Lower lobe of right lung (tissue), 2 donors: ENCODE data around the gene KLF12. TPM values are rescaled to one million over a fixed set of nuclear protein-coding genes. Genes with fewer than 3 reads are reported as not detected.
A peak's percentile ranks its signal among the peaks of the same experiment; 100 is the strongest.

Source experiments
- ATAC-seq, 2 donors: fragments of 200-7000 bp; cut with Tn5 transposase; one replicate each; pipeline ENCODE4 v1.9.1; 2020 to 2022; ENCODE audit warnings: mild to moderate bottlenecking in 2 of 2, moderate library complexity in 2 of 2
- DNase-seq: peaks from one replicate; pipeline ENCODE4 v3.0.0-alpha.2; 2020
- H3K27ac ChIP-seq: fragments of 200-600 bp; one replicate; pipeline ENCODE4 v1.8.0; 2022
- H3K27me3 ChIP-seq: fragments of 200-600 bp; one replicate; pipeline ENCODE4 v1.8.0; 2022; ENCODE audit warnings: low read depth
- H3K36me3 ChIP-seq: fragments of 200-600 bp; one replicate; pipeline ENCODE4 v1.8.0; 2022; ENCODE audit warnings: mild to moderate bottlenecking
- H3K4me1 ChIP-seq: fragments of 200-600 bp; one replicate; pipeline ENCODE4 v1.8.0; 2022
- H3K4me3 ChIP-seq: fragments of 200-600 bp; one replicate; pipeline ENCODE4 v1.8.0; 2022; ENCODE audit warnings: mild to moderate bottlenecking
- H3K9me3 ChIP-seq: fragments of 200-600 bp; one replicate; pipeline ENCODE4 v1.8.0; 2022
- intact Hi-C: fragments of 100-400 bp; cut with DNase I; formaldehyde crosslinking; loops from one replicate; pipeline ENCODE4 v1.11.0; 2022
- long read RNA-seq: library from polyadenylated mRNA; unstranded; transcript quantifications from one replicate; pipeline ENCODE4 v2.0.0, GENCODE V29; 2021
- total RNA-seq: library from RNA; stranded (reverse); fragmentation: NEBNext Ultra II Directional; extraction: Animal tissue kit (Norgen Biotek cat#: 25700); gene quantifications from one replicate; pipeline ENCODE4 v1.2.1, GENCODE V29; 2021
- TF ChIP-seq, protein P1 (sequence below): fragments of 200-600 bp; IDR thresholded peaks from one replicate; pipeline ENCODE4 v1.8.0; 2022; ENCODE audit warnings: antibody characterized with exemption, mild to moderate bottlenecking
- donor health status: DM: no; HTN: yes; CAD: no; lungs with severe emphysema.

The KLF12 gene
- 11.3 TPM for total RNA-seq
- long read RNA-seq, partial matches to known transcripts, result 0 of 11 reads
- long read RNA-seq, other reads (novel, unspliced or antisense), result 11 of 11 reads

DNA sequence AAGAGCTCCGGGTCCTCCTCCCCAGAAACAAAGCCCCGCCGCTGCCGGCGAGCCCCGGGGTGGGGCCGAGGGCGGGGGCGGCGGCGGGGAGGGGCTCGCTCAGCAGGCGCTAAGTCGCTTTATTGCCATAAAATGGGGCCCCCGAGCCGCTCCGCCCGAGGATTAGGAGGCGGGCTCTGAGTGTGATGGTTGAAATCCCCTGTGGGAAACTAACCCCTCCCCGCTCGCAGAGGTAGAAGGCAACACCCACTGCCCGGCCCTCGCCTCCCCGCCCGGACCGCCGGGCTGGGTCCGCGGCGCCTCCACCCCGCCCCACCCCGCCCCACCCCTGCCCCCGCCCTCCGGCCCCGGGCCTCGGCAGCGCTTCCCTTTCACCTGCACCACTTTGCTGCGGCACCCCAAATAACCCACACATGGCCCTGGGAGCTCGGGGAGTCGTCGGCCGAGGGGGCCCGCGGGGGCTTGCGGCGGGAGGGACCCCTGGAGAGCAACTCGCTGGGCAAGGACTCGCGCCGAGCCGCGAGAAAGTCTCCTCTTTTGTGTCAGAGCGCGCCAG, at the start of gene KLF12:
Gene KLF12, minus strand, starts transcription at position 184 of the 556 bp plus-strand sequence.
- peak within 1 kb of the TSS; percentile 89 for H3K27ac ChIP-seq
- intact Hi-C loops, result no loop called here
- DNase-seq (peak; percentile 85), ATAC-seq (peak; percentile 90 to 91)
- no peaks in the 10 kb centered on the region for H3K9me3 ChIP-seq
- peak within 1 kb of the TSS; percentile 86 for H3K4me3 ChIP-seq
- H3K27me3 ChIP-seq, result peaks cover 3% of the 10 kb centered on the region
- no peaks in the 10 kb centered on the region for H3K36me3 ChIP-seq
- TF ChIP-seq, protein P1, sequence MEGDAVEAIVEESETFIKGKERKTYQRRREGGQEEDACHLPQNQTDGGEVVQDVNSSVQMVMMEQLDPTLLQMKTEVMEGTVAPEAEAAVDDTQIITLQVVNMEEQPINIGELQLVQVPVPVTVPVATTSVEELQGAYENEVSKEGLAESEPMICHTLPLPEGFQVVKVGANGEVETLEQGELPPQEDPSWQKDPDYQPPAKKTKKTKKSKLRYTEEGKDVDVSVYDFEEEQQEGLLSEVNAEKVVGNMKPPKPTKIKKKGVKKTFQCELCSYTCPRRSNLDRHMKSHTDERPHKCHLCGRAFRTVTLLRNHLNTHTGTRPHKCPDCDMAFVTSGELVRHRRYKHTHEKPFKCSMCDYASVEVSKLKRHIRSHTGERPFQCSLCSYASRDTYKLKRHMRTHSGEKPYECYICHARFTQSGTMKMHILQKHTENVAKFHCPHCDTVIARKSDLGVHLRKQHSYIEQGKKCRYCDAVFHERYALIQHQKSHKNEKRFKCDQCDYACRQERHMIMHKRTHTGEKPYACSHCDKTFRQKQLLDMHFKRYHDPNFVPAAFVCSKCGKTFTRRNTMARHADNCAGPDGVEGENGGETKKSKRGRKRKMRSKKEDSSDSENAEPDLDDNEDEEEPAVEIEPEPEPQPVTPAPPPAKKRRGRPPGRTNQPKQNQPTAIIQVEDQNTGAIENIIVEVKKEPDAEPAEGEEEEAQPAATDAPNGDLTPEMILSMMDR, result no peak
- H3K4me1 ChIP-seq, result peaks cover 27% of the 10 kb centered on the region

DNA sequence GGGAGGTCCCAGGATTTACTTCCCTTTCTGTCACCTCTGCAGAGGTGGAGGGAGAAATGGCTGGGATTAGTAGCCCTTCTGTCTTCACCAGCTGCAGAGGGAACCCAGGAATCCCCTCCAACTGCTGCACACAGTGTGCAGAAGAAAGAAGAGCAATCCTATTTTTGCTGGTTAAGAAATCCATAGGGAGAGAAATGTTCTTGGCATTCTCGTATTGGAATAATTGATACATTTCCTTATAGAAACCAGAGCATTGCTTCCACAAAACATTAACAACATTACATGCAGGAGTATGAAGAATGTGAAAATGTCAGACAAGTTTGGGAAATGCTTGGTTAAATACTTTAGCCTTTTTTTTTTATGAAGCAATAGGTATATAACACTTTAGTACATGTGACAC, 48.3 kb upstream of the KLF12 start:
- TF ChIP-seq, protein P1, result no peak
- DNase-seq, result no peak
- no peak overlapping the region for H3K4me3 ChIP-seq
- ATAC-seq, result no peak
- H3K36me3 ChIP-seq, result no peaks in the 10 kb centered on the region
- no peaks in the 10 kb centered on the region for H3K9me3 ChIP-seq
- H3K27me3 ChIP-seq, result no peaks in the 10 kb centered on the region
- intact Hi-C loops, result no loop called here
- H3K27ac ChIP-seq, result no peak overlapping the region
- H3K4me1 ChIP-seq, result no peaks in the 10 kb centered on the region

DNA sequence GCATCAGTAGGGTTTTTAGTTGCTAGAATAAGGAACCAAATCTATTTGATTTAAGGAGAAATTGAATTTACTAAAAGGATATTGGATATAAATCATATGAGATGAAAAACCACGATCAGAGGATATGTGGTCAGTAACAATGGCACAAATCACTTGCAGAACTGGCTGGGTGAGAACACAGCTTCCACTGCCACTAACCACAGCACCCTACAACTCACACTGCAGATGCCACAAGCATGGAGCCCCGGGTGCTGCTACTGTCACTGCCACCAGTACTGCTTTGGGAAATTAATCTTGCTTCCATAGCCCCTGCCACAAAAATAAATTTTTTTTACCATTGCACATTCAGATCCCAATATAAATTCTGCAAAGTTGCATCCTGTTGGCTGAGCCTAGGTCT, 40.6 kb upstream of the KLF12 start:
- Histone ChIP-seq H3K9me3 (no peaks in the 10 kb centered on the region), H3K4me1 (no peaks in the 10 kb centered on the region), H3K4me3 (no peak overlapping the region), H3K27ac (no peak overlapping the region), H3K36me3 (no peaks in the 10 kb centered on the region), H3K27me3 (no peaks in the 10 kb centered on the region)
- DNase-seq (no peak), ATAC-seq (no peak)
- TF ChIP-seq, protein P1, result no peak
- intact Hi-C loops, result no loop called here

DNA sequence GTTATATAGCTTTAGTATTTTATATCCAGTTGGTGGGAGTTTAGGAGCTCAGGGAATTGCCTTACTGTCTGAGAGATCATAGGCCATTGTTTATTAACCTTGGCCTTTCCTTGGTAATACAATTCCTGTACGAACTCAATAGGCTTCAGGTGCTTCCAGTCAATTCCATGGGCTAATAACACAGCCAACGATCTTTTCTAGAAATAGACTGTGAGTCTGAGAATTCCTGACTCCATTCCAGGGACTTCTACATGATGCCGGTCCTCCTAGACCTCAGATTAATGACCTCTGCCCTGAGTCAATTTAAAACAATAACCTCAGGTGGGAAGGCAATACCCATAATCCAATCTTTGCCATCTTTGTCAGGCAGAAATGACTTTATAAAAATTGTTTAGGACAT, 39.6 kb upstream of the KLF12 start:
- no peak overlapping the region for H3K4me3 ChIP-seq
- H3K27me3 ChIP-seq, result no peaks in the 10 kb centered on the region
- no peaks in the 10 kb centered on the region for H3K36me3 ChIP-seq
- ATAC-seq (no peak), DNase-seq (no peak)
- no peak overlapping the region for H3K27ac ChIP-seq
- TF ChIP-seq, protein P1, result no peak
- intact Hi-C loops, result no loop called here
- H3K9me3 ChIP-seq, result no peaks in the 10 kb centered on the region
- no peaks in the 10 kb centered on the region for H3K4me1 ChIP-seq

DNA sequence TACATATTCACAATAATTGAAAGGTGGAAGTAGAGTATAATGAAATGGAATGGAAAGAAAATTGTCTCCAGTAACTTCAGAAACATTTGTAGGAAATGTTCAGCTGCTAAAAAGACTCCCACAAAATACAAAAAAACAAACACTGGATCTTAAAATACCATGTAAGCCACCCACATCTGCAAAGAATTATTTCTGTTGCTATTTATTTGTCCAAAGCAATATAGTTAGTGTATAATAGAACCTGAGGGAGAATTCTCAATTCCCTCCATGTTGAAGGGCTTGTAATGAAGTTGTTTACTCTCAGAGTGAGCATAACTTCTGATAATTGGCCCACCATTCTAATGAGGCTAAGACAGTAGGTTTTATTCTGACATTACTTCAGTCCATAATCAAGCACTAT, 37.4 kb upstream of the KLF12 start:
- DNase-seq (no peak), ATAC-seq (no peak)
- no peak overlapping the region for H3K4me3 ChIP-seq
- H3K4me1 ChIP-seq, result no peaks in the 10 kb centered on the region
- H3K27me3 ChIP-seq, result no peaks in the 10 kb centered on the region
- TF ChIP-seq, protein P1, result no peak
- intact Hi-C loops, result no loop called here
- H3K36me3 ChIP-seq, result no peaks in the 10 kb centered on the region
- no peak overlapping the region for H3K27ac ChIP-seq
- H3K9me3 ChIP-seq, result no peaks in the 10 kb centered on the region
